Measurements from ENCODE around the gene RPL22.

- TF ChIP-seq CTCF (IDR thresholded peaks at IDR 0.05; ENCODE audit: low read depth, low read length, missing input control) (no peak), GABPA (IDR thresholded peaks at IDR 0.05 in 1 of 2, conservative IDR thresholded peaks at IDR 0.05 in 1 of 2) (no peak), REST (IDR thresholded peaks at IDR 0.05) (no peak), SP1 (IDR thresholded peaks at IDR 0.05) (no peak), NR2F2 (IDR thresholded peaks at IDR 0.05) (no peak), YY1 (IDR thresholded peaks at IDR 0.05) (no peak), MAX (IDR thresholded peaks at IDR 0.05) (no peak), ATF3 (IDR thresholded peaks at IDR 0.05) (no peak), TAF1 (conservative IDR thresholded peaks at IDR 0.05) (no peak), JUND (IDR thresholded peaks at IDR 0.05) (no peak)
These were observed 23.2 kb upstream of the RPL22 start for GRCh38 chr1:6222636-6223035.
